HG03045 (cell line): Measurements from ENCODE around the gene RAF1.
"Not testable (repeated sequence)": the region's sequence is repeated elsewhere in the genome, so short reads cannot be mapped to it uniquely, and the experiment has no call there.

ENCODE experiments used
- ATAC-seq: cut with Tn5 transposase; IDR thresholded peaks from one replicate; pipeline ENCODE4 v1.9.1; 2021; ENCODE audit warnings: mild to moderate bottlenecking, moderate library complexity; ENCODE audit not compliant: unreplicated experiment

The RAF1 gene

DNA sequence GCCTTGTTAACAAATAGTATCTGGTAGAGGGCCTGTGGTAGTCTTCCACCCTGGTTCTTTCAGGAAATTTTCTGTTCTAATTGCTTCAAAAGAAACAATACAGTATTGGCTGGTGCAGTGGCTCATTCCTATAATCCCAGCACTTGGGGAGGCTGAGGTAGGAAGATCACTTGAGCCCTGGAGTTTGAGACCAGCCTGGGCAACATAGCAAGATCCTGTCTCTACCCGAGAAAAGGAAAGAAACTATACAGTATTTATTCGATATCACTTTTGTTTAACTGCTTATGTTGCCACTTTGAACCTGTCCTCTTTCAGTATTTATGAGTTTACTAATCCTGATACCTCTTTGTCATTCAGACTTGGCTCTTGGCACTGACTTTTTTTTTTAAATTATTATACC, 102.5 kb downstream of the RAF1 start:
- no peak for ATAC-seq

GRCh38 chr3:12560505-12561190, 103.3 kb downstream of the RAF1 start:
- peak; percentile 39 for ATAC-seq

- ATAC-seq = no peak
Observed at GRCh38 chr3:12559520-12559919, 104.4 kb downstream of the RAF1 start.

DNA sequence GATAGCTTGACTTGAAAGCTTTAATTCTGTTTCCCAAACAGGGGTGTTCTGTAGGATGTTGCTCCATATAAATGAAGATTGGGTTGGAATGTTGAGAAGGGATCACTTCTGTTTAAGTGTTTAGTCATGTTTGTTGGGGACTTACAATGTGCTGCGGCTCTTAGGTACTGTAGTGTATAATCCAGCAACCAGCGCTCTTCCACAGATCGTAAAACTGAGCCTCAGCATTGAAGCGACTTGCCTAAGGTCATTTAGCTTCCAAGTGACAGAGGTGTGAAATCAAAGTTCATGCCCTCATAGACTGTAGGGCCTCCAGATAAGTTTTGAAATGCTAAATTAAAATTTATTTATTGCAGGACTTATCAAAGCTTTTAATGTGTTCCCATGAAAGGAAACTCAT, 105.2 kb downstream of the RAF1 start:
- ATAC-seq = no peak

- no peak for ATAC-seq
Observed at GRCh38 chr3:12557473-12558100, 106.3 kb downstream of the RAF1 start.

GRCh38 chr3:12556690-12557472, 107.0 kb downstream of the RAF1 start, which contains the start of gene MKRN2:
Gene MKRN2, plus strand, starts transcription at chr3:12557087. Its CDS starts 64 bp downstream, at chr3:12557151.
- ATAC-seq = peak; percentile 81

DNA sequence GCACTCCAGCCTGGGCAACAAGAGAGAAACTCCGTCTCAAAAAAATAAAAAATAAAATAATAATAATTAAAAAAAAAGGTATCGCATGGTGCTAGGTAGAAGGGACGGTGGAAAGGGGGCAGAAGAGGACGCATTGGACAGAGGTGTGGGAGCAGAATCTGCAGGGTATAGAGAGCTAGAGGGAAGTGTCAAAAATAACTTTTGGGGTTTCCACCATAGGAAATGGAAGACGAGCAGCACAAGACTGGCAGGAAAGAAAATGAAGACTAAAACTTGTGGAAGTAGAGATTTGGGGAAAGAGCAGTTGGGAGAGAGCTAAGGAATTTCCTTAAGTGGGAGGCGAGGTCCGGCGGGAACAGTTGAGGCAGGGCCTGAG, 107.6 kb downstream of the RAF1 start:
- ATAC-seq = no peak

GRCh38 chr3:12553921-12554391, 110.0 kb downstream of the RAF1 start:
- no peak for ATAC-seq

- ATAC-seq = no peak
Observed at GRCh38 chr3:12549971-12550760, 113.8 kb downstream of the RAF1 start.

DNA sequence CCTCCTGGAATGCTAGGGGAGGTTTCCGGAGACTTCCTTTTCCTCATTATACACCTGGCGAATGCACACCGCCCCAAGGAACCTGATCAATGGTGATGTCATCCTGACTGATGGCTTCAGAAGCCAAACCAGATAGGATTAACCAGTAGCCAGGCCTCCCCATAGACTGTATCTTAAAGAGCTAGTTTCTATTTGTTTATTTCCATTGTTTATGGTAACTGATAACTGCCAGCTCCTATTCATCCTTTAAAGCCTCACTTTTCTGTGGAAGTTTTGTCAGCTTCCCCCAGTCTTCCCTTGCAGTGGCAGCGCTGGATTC, 118.5 kb downstream of the RAF1 start, which contains the start of gene MKRN2OS:
TSS of gene MKRN2OS (minus strand) at position 27 of the 319 bp plus-strand sequence. CDS start 35 bp downstream, outside the sequence.
- ATAC-seq = no peak

DNA sequence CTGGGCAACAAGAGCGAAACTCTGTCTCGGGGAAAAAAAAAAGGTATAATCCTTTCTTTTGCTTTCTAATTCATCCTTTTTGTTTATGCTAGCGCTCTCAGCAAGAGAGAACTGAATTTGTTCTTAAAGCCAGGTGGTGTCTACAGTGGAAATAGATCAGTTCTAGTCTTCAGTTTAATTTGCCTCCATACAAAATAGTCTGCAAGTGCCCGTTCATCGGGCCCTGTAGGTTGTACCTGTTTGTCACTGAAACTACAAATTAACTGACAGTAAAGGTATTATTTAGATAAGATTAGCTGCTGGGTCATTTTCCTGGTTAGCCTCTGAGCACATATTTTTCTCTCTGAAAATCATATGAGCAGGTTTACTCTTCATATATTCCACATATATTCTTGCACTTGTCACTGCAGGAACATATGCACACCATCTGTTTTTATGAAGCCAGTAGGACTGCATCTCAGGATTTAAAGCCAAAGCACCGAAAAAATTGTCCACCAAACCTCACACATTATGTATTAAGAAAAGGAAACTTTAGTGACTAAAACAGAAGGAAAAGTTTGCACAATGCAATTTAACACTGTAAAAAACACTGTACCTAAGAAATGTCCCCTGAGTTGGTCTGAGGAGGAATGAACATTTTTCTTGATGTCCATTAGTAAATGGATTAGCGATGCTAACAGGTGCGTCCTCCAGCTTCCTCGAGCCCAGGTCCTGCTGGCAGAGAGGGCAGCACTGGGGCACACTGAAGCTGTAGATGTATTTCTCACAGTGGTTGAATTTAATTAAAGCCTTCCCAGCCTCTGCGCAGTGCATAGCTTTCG, 119.1 kb downstream of the RAF1 start:
- ATAC-seq = no peak

- ATAC-seq = not testable (repeated sequence)
Observed at GRCh38 chr3:12543497-12543896, 120.4 kb downstream of the RAF1 start.

GRCh38 chr3:12541625-12542024, 122.3 kb downstream of the RAF1 start:
- no peak for ATAC-seq

- ATAC-seq = no peak
Observed at GRCh38 chr3:12536423-12536822, 127.5 kb downstream of the RAF1 start.
